ENCODE data around the gene NF1. TPM values are rescaled to one million over a fixed set of nuclear protein-coding genes. Genes with fewer than 3 reads are reported as not detected.

NF1 gene
- total RNA-seq, 1 donor from 2014 or later, result 65.0 TPM

Other genes starting within 250 kb of the NF1 start
- 23.8 TPM for gene TEFM, start 188.7 kb upstream of the NF1 start, total RNA-seq (ENCODE audit: insufficient read depth, low replicate concordance)
- gene ADAP2, start 173.0 kb upstream of the NF1 start, total RNA-seq (ENCODE audit: insufficient read depth, low replicate concordance), result 62.4 TPM
- gene RNF135, start 123.9 kb upstream of the NF1 start, total RNA-seq (ENCODE audit: insufficient read depth, low replicate concordance), result 14.0 TPM
- 9.9 TPM for gene OMG, start 202.3 kb downstream of the NF1 start, total RNA-seq (ENCODE audit: insufficient read depth, low replicate concordance)
- 10.6 TPM for gene EVI2B, start 219.1 kb downstream of the NF1 start, total RNA-seq (ENCODE audit: insufficient read depth, low replicate concordance)
- gene EVI2A, start 226.6 kb downstream of the NF1 start, total RNA-seq (ENCODE audit: insufficient read depth, low replicate concordance), result 14.0 TPM

Measured in umbilical cord (tissue), 1 donor.